Measurements from ENCODE around the gene ATP8A1. TPM values are rescaled to one million over a fixed set of nuclear protein-coding genes. Genes with fewer than 3 reads are reported as not detected.
A peak's percentile ranks its signal among the peaks of the same experiment; 100 is the strongest.

Gene ATP8A1
- total RNA-seq, 6 donors from 2014 or later, result 39.5 to 264 (median 144) TPM

DNA sequence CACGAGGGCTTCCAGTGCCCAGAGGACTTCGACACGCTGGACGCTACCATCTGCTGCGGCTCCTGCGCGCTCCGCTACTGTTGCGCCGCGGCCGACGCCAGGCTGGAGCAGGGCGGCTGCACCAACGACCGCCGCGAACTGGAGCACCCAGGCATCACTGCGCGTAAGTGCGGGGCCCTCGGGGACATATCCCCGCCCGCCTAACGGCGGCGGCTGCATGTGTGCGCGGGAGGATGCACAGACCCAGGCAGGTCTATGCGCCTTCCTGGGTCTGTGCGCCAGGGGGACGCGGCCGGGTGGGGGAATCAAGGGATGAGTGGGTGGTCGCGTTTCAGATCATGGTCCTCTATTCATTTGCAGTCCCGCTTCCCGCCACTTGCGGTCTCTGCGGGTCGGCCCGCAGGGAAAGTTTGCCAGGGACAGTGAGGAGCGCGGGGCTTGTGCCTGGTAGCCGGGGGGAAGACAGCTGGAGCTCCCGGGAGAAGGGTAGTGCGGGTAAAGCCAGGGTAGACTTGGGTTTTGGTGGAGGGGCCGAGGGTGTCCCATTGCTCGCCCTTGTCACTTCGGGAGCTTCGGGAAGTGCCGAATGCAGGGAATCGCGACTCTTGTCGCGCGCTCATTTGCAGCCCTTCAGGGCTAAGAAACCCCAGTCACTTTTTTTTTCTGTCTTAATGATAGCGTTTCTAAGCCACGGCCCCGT, 258.6 kb downstream of the ATP8A1 start:
- Histone ChIP-seq H3K4me1 (peaks cover 27 to 36% (median 30%) of the 10 kb centered on the region in 4 donors), H3K36me3 (no peaks in the 10 kb centered on the region), H3K27ac (peak overlapping the region in 2 of 4 donors; percentile 5 to 70), H3K27me3 (peaks cover 0 to 32% (median 17%) of the 10 kb centered on the region in 4 donors), H3K4me3 (peak overlapping the region in 3 of 4 donors; percentile 35 to 57 (median 55)), H3K9me3 (no peaks in the 10 kb centered on the region)
- WGBS, 2 donors, result 2% methylated on average over 30 to 41 of the region's 60 CpGs
- TF ChIP-seq, protein P1, sequence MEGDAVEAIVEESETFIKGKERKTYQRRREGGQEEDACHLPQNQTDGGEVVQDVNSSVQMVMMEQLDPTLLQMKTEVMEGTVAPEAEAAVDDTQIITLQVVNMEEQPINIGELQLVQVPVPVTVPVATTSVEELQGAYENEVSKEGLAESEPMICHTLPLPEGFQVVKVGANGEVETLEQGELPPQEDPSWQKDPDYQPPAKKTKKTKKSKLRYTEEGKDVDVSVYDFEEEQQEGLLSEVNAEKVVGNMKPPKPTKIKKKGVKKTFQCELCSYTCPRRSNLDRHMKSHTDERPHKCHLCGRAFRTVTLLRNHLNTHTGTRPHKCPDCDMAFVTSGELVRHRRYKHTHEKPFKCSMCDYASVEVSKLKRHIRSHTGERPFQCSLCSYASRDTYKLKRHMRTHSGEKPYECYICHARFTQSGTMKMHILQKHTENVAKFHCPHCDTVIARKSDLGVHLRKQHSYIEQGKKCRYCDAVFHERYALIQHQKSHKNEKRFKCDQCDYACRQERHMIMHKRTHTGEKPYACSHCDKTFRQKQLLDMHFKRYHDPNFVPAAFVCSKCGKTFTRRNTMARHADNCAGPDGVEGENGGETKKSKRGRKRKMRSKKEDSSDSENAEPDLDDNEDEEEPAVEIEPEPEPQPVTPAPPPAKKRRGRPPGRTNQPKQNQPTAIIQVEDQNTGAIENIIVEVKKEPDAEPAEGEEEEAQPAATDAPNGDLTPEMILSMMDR (IDR thresholded peaks at IDR 0.05), result no peak
- TF ChIP-seq POLR2AphosphoS5 (IDR thresholded peaks at IDR 0.05) (no peak), POLR2A (IDR thresholded peaks at IDR 0.05) (no peak), EP300 (IDR thresholded peaks at IDR 0.05) (no peak)
- no peak for DNase-seq
- peak; percentile 46 to 48 for ATAC-seq (ENCODE audit: low FRiP score in 2 of 2)

DNA sequence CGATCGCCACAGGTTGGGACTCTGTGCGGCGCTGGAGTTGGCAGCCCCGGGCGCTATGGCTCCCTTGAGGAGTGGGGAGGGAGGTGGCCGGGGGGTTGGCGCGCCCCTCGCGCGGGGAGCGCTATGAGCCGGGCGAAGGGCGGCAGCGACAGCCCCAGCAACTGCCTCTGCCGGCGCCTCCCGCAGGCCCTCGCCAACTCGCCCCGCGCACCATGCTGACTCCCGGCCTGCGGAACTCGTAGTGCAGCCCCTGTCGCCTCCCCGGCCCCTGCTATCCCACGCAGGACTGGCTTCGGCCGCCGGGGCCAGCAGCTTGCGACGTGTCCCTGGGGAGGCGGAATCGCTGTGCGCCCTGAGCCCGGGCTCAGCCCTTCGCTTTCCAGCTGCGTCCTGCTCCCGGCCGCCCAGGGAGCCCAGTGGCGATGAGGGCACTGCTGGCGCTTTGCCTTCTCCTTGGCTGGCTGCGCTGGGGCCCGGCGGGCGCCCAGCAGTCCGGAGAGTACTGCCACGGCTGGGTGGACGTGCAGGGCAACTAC, 259.2 kb downstream of the ATP8A1 start:
- Histone ChIP-seq H3K4me3 (peak overlapping the region in 3 of 4 donors; percentile 35 to 57 (median 55)), H3K36me3 (no peaks in the 10 kb centered on the region), H3K9me3 (no peaks in the 10 kb centered on the region), H3K27ac (peak overlapping the region in 2 of 4 donors; percentile 5 to 70), H3K27me3 (peaks cover 0 to 32% (median 17%) of the 10 kb centered on the region in 4 donors), H3K4me1 (peaks cover 27 to 36% (median 30%) of the 10 kb centered on the region in 4 donors)
- WGBS, 2 donors, result 0% methylated on average over 1 to 19 of the region's 52 CpGs
- ATAC-seq (ENCODE audit: low FRiP score in 2 of 2), result peak; percentile 24 to 50
- TF ChIP-seq POLR2AphosphoS5 (IDR thresholded peaks at IDR 0.05), result no peak
- TF ChIP-seq, protein P1 (IDR thresholded peaks at IDR 0.05), result no peak
- TF ChIP-seq POLR2A (IDR thresholded peaks at IDR 0.05), result no peak
- no peak for TF ChIP-seq EP300 (IDR thresholded peaks at IDR 0.05)
- DNase-seq, result peak in 1 of 2 donors; percentile 88

DNA sequence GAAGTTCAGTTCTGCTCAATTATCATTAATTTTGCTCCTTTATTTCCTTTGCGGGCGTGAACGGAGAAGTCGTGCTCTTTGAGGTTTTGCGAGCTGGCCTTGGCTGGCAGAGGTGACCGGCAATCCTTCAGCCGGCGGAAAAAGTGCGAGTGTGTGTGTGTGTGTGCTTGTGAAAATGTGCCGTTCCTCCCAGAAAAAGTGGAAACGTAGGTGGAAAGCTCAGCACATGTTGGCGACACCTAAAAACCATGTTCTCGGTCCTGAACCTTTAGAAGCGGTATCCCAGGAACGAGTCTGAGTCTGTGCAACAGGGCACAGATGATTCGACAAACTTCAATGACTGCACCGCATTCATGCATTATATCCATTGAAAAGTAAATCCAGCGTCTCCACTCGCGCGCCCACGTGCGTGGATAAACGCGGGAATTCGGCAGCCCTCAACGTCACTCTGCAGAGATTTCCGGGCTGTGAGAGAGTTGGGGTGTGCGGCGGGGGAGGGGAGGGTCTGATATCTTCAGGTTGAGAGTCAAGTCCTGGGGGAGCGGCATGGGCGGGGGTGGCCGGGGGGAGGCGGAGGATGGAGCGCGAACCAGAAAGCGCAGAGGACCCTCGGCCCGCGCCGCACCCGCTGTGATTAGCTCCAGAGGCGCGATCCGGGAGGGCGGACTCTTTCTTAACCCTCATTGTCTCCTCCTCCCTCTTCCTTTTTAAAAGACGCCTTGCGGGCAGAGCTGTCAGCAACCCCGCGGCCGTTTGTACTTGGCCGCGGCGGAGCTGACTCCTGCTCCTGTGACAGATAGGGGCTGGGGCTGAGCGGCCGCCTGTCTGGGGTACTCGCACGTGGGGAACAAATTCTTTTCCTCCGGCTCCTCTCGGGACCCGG, 259.9 kb downstream of the ATP8A1 start, which contains the start of gene SHISA3:
SHISA3 (plus strand) TSS at position 737 of the 883 bp plus-strand sequence. CDS start 569 bp downstream, outside the sequence.
- H3K27me3 ChIP-seq, result peaks cover 0 to 32% (median 17%) of the 10 kb centered on the region in 4 donors
- no peaks in the 10 kb centered on the region for H3K36me3 ChIP-seq
- peak within 1 kb of the TSS in 3 of 4 donors; percentile 35 to 57 (median 55) for H3K4me3 ChIP-seq
- H3K27ac ChIP-seq, result peak within 1 kb of the TSS in 2 of 4 donors; percentile 5 to 70
- peaks cover 27 to 36% (median 30%) of the 10 kb centered on the region in 4 donors for H3K4me1 ChIP-seq
- WGBS, 2 donors, result 7% methylated on average over 47 to 52 of the region's 61 CpGs
- TF ChIP-seq POLR2AphosphoS5 (IDR thresholded peaks at IDR 0.05), result no peak
- no peak for TF ChIP-seq EP300 (IDR thresholded peaks at IDR 0.05)
- TF ChIP-seq, protein P1 (IDR thresholded peaks at IDR 0.05), result no peak
- TF ChIP-seq POLR2A (IDR thresholded peaks at IDR 0.05), result no peak
- peak in 1 of 2 donors; percentile 84 for DNase-seq
- peak in 1 of 2 donors; percentile 63 for ATAC-seq (ENCODE audit: low FRiP score in 2 of 2)
- H3K9me3 ChIP-seq, result no peaks in the 10 kb centered on the region

DNA sequence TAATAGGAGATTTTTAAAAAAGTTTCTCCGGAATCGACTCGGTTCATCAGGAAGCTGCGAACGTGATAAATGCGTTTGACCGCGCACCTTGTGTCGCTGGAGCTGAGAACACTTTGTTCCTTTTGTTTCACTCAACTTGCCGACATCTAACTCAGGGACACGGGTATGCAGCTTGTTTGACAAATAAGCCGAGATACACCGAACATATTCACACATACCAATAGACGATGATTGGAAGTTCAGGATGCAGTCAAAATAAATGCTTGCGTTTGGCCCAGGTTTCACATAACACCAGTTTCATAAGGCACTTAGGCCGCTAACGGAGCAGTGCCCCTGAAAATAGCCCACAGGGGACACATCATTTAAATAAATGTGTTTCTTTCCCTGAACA, 260.5 kb downstream of the ATP8A1 start:
- Histone ChIP-seq H3K4me1 (peaks cover 27 to 36% (median 30%) of the 10 kb centered on the region in 4 donors), H3K9me3 (no peaks in the 10 kb centered on the region), H3K27ac (no peak overlapping the region), H3K36me3 (no peaks in the 10 kb centered on the region), H3K27me3 (peaks cover 0 to 32% (median 17%) of the 10 kb centered on the region in 4 donors), H3K4me3 (peak overlapping the region in 3 of 4 donors; percentile 35 to 57 (median 55))
- ATAC-seq (ENCODE audit: low FRiP score in 2 of 2) (no peak), DNase-seq (no peak)
- TF ChIP-seq POLR2AphosphoS5 (IDR thresholded peaks at IDR 0.05), result no peak
- TF ChIP-seq, protein P1 (IDR thresholded peaks at IDR 0.05), result no peak
- no peak for TF ChIP-seq EP300 (IDR thresholded peaks at IDR 0.05)
- no peak for TF ChIP-seq POLR2A (IDR thresholded peaks at IDR 0.05)
- 22 to 44% methylated on average over 17 of the region's 17 CpGs for WGBS, 2 donors

Measured in upper lobe of left lung (tissue), 6 donors.